ENCODE measurements around the gene HIPK2. TPM values are rescaled to one million over a fixed set of nuclear protein-coding genes. Genes with fewer than 3 reads are reported as not detected.

HIPK2 gene
- total and polyA plus RNA-seq, 5 donors = 72.1 to 131 (median 96.1) TPM

DNA sequence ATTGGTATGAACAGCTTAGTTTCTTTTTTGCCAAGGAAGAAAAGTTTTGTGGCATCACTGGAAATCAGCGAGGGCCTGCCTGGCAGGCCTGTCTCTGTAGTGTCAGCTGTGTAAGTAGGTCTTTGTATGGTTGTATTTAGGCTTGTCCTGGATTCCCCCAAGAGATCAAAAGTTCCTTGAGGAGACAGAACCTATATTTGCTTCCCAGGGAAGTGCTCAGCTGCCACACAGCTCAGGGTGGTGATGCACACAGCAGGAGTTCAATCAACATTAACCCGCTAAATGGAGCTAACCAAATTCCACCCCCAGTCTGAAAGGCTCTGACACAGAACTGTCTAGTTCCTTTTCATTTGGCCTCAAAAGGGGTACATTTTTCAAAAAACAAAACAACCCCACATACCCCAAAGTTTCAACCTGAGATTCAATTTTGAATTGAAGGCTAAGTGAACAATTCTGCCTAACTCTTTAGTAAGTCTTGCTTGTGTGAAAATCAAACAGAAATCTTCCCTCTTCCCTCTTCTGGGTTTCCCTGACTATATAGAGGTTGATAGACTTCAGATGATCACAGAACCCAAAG, 129.9 kb downstream of the HIPK2 start:
- WGBS = 86% methylated on average over 2 of the region's 2 CpGs
- no peak for ATAC-seq
- intact Hi-C loops (cut with DNase I) = loop anchor here (2.0 to 10.0 kb wide), 4 partner anchors 84 to 357 kb away; partner anchors contain the start of gene HIPK2 (in 2 of the 4)
- H3K4me1 ChIP-seq (ENCODE audit: control insufficient read depth, insufficient read depth, low read length) = peaks cover 11% of the 10 kb centered on the region
- no peak for DNase-seq
- H3K9me3 ChIP-seq (ENCODE audit: control insufficient read depth, low read length) = no peaks in the 10 kb centered on the region
- no peak overlapping the region for H3K4me3 ChIP-seq (ENCODE audit: low read length)
- peak overlapping the region; percentile 88 for H3K27ac ChIP-seq (ENCODE audit: low read length)
- no peaks in the 10 kb centered on the region for H3K27me3 ChIP-seq (ENCODE audit: control insufficient read depth, insufficient read depth)

- no peak overlapping the region for H3K4me3 ChIP-seq (ENCODE audit: low read length)
- H3K27me3 ChIP-seq (ENCODE audit: control insufficient read depth, insufficient read depth) = no peaks in the 10 kb centered on the region
- H3K27ac ChIP-seq (ENCODE audit: low read length) = peak overlapping the region; percentile 9
- WGBS = 78% methylated on average over 4 of the region's 4 CpGs
- intact Hi-C loops (cut with DNase I) = loop anchor here (2.0 to 10.0 kb wide), 4 partner anchors 85 to 358 kb away; partner anchors contain the start of gene HIPK2 (in 2 of the 4)
- H3K4me1 ChIP-seq (ENCODE audit: control insufficient read depth, insufficient read depth, low read length) = peaks cover 11% of the 10 kb centered on the region
- H3K9me3 ChIP-seq (ENCODE audit: control insufficient read depth, low read length) = no peaks in the 10 kb centered on the region
- DNase-seq (no peak), ATAC-seq (no peak)
Observed at GRCh38 chr7:139647085-139647484, 130.7 kb downstream of the HIPK2 start.

GRCh38 chr7:139646566-139646965, 131.2 kb downstream of the HIPK2 start:
- ATAC-seq = no peak
- intact Hi-C loops (cut with DNase I) = loop anchor here (2.0 to 10.0 kb wide), 4 partner anchors 86 to 358 kb away; partner anchors contain the start of gene HIPK2 (in 2 of the 4)
- 87% methylated on average over 4 of the region's 4 CpGs for WGBS
- Histone ChIP-seq H3K9me3 (ENCODE audit: control insufficient read depth, low read length) (no peaks in the 10 kb centered on the region), H3K4me3 (ENCODE audit: low read length) (no peak overlapping the region), H3K27ac (ENCODE audit: low read length) (peak overlapping the region; percentile 9), H3K4me1 (ENCODE audit: control insufficient read depth, insufficient read depth, low read length) (peaks cover 11% of the 10 kb centered on the region), H3K27me3 (ENCODE audit: control insufficient read depth, insufficient read depth) (no peaks in the 10 kb centered on the region)
- no peak for DNase-seq

GRCh38 chr7:139645572-139646523, 131.9 kb downstream of the HIPK2 start:
- intact Hi-C loops (cut with DNase I) = loop anchor here (2.0 to 10.0 kb wide), 4 partner anchors 86 to 359 kb away; partner anchors contain the start of gene HIPK2 (in 2 of the 4)
- H3K27me3 ChIP-seq (ENCODE audit: control insufficient read depth, insufficient read depth) = no peaks in the 10 kb centered on the region
- H3K27ac ChIP-seq (ENCODE audit: low read length) = peak overlapping the region; percentile 13
- H3K4me3 ChIP-seq (ENCODE audit: low read length) = no peak overlapping the region
- H3K4me1 ChIP-seq (ENCODE audit: control insufficient read depth, insufficient read depth, low read length) = peaks cover 10% of the 10 kb centered on the region
- no peaks in the 10 kb centered on the region for H3K9me3 ChIP-seq (ENCODE audit: control insufficient read depth, low read length)
- peak; percentile 83 to 89 (median 85) for DNase-seq
- ATAC-seq = peak; percentile 47 to 69
- WGBS = 57% methylated on average over 19 of the region's 19 CpGs

GRCh38 chr7:139643951-139644585, 133.7 kb downstream of the HIPK2 start:
- ATAC-seq = no peak
- no peaks in the 10 kb centered on the region for H3K9me3 ChIP-seq (ENCODE audit: control insufficient read depth, low read length)
- no peak overlapping the region for H3K27ac ChIP-seq (ENCODE audit: low read length)
- no peaks in the 10 kb centered on the region for H3K27me3 ChIP-seq (ENCODE audit: control insufficient read depth, insufficient read depth)
- peaks cover 8% of the 10 kb centered on the region for H3K4me1 ChIP-seq (ENCODE audit: control insufficient read depth, insufficient read depth, low read length)
- DNase-seq = no peak
- 81% methylated on average over 6 of the region's 6 CpGs for WGBS
- intact Hi-C loops (cut with DNase I) = loop anchor here in 1 of 4 donors (10.0 kb wide), 1 partner anchor 361 kb away; no protein-coding TSS in a partner anchor
- H3K4me3 ChIP-seq (ENCODE audit: low read length) = no peak overlapping the region

DNA sequence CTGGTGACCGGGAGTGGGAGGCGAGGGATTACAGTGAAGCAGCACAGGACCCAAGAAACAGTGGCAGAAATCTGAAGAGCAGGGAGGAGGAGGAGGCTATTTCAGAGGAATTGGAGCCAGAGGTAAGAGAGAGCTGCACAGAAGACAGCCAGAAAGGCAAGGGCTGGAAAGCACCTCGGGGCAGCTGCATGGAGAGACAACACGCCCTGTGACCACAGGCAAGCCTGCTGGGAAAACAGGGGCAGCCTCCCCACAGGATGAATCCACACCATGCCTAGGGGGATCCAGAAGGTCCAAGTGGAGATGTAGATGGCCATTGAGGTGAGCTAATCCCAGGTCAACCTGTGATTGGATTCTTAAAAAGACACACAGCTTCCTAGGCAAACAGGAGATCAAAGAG, 135.5 kb downstream of the HIPK2 start:
- peaks cover 8% of the 10 kb centered on the region for H3K4me1 ChIP-seq (ENCODE audit: control insufficient read depth, insufficient read depth, low read length)
- no peak for DNase-seq
- intact Hi-C loops (cut with DNase I) = loop anchor here in 1 of 4 donors (10.0 kb wide), 1 partner anchor 363 kb away; no protein-coding TSS in a partner anchor

DNA sequence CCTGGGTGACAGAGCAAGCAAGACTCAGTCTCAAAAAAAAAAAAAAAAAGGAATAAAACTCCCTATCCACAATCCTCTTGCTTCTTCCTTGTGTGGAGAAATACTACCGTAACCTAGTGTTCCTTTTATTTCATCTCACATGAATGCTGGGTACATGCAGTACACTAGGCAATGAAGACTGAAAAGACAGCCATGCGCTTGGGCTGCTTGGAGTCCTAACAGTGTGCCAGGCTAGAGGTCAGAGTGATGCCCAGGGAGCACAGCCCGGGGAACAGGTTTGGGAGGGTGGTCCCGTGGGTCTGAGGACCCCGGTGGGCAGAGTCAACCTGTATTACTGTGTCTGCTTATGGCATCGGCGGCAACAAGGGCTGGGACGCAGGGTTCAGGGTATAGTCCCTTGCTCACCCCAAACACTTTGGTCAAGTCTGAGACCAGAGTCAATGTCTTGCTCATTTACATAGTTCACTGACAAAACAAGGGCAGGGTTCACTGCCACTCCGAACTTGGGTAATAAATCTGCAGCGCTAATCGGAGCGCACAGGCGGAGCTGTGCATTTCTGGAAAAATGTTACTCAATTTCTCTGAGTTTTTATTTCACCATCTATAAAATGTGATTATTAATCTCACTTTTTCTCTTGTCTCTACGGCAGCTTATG, 136.3 kb downstream of the HIPK2 start:
- Histone ChIP-seq H3K27me3 (ENCODE audit: control insufficient read depth, insufficient read depth) (no peaks in the 10 kb centered on the region), H3K4me1 (ENCODE audit: control insufficient read depth, insufficient read depth, low read length) (peaks cover 4% of the 10 kb centered on the region), H3K4me3 (ENCODE audit: low read length) (no peak overlapping the region), H3K9me3 (ENCODE audit: control insufficient read depth, low read length) (no peaks in the 10 kb centered on the region), H3K27ac (ENCODE audit: low read length) (no peak overlapping the region)
- ATAC-seq = no peak
- no peak for DNase-seq
- intact Hi-C loops (cut with DNase I) = loop anchor here in 1 of 4 donors (10.0 kb wide), 1 partner anchor 363 kb away; no protein-coding TSS in a partner anchor
- 92% methylated on average over 14 of the region's 14 CpGs for WGBS

More for the DNA sequence above, 135.5 kb downstream of the HIPK2 start:
- no peaks in the 10 kb centered on the region for H3K9me3 ChIP-seq (ENCODE audit: control insufficient read depth, low read length)
- no peaks in the 10 kb centered on the region for H3K27me3 ChIP-seq (ENCODE audit: control insufficient read depth, insufficient read depth)
- WGBS = 85% methylated on average over 4 of the region's 4 CpGs
- no peak overlapping the region for H3K4me3 ChIP-seq (ENCODE audit: low read length)
- ATAC-seq = no peak
- H3K27ac ChIP-seq (ENCODE audit: low read length) = no peak overlapping the region

DNA sequence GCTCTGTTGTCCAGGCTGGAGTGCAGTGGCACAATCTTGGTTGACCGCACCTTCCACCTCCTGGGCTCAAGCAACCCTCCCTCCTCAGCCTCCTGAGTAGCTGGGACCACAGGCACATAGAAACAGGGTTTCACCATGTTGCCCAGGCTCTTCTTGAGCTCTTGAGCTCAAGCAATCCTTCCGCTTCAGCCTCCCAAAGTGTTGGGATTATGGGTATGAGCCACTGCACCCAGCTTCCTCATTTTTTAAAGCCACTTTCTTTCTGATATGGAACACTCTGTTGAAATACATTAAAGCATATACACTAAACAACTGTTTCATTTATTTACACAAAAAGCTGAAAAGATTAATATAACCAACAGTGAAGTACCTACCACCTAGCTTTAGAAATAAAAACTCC, 137.1 kb downstream of the HIPK2 start:
- no peak overlapping the region for H3K4me3 ChIP-seq (ENCODE audit: low read length)
- peaks cover 5% of the 10 kb centered on the region for H3K4me1 ChIP-seq (ENCODE audit: control insufficient read depth, insufficient read depth, low read length)
- no peak overlapping the region for H3K27ac ChIP-seq (ENCODE audit: low read length)
- no peaks in the 10 kb centered on the region for H3K9me3 ChIP-seq (ENCODE audit: control insufficient read depth, low read length)
- intact Hi-C loops (cut with DNase I) = loop anchor here in 1 of 4 donors (10.0 kb wide), 1 partner anchor 364 kb away; no protein-coding TSS in a partner anchor
- no peaks in the 10 kb centered on the region for H3K27me3 ChIP-seq (ENCODE audit: control insufficient read depth, insufficient read depth)
- WGBS = 95% methylated on average over 2 of the region's 2 CpGs
- ATAC-seq = no peak
- no peak for DNase-seq

DNA sequence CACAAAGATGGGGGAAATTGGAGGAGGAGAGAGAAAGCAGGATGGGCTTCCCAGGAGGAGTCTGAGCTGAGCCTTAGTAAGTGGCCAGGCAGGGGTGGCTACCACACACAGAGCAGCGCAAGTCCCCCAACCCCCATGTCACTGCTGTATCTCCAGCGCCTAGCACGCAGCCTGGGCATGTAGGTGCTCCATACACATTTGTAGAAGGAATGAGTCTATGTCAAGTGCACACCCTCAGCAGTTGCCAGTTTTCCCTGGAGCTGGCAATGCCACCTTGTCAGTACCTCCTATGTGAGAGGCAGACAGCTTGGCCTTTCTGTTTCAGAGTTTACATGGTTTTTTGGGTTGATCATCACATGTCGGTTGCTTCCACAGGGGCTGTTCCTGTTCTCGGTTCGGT, 138.2 kb downstream of the HIPK2 start:
- intact Hi-C loops (cut with DNase I) = no loop called here
- no peaks in the 10 kb centered on the region for H3K9me3 ChIP-seq (ENCODE audit: control insufficient read depth, low read length)
- no peaks in the 10 kb centered on the region for H3K27me3 ChIP-seq (ENCODE audit: control insufficient read depth, insufficient read depth)
- DNase-seq (no peak), ATAC-seq (peak in 1 of 2 donors; percentile 47)
- H3K4me1 ChIP-seq (ENCODE audit: control insufficient read depth, insufficient read depth, low read length) = peaks cover 5% of the 10 kb centered on the region
- 84% methylated on average over 6 of the region's 6 CpGs for WGBS
- no peak overlapping the region for H3K27ac ChIP-seq (ENCODE audit: low read length)
- H3K4me3 ChIP-seq (ENCODE audit: low read length) = no peak overlapping the region

Measured in right cardiac atrium (tissue), 5 donors.